ENCODE measurements around the gene SERHL2. TPM values are rescaled to one million over a fixed set of nuclear protein-coding genes. Genes with fewer than 3 reads are reported as not detected.
"Not testable (repeated sequence)": the region's sequence is repeated elsewhere in the genome, so short reads cannot be mapped to it uniquely, and the experiment has no call there.

The SERHL2 gene
- total RNA-seq, 1 donor from 2014 or later, result 3.1 TPM

DNA sequence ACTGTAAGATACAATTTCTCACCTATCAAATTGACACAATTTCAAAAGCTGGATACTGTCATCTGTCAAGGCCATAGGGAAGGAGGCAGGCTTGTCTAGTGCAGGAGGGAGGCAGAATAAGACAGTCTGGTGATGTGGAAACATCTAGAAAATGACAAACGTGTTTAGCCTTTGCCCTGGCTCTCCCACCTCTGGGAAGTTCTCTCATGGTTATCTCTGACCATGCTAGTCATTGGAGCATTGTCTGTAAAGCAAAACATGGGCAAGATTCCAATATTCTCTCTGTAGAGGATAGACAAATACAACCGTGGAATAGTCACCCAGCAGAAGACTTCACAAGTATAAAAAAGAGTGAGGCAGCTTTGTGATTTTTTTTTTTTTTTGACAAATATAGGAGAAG is 9.1 kb upstream of the SERHL2 start:
- Histone ChIP-seq H3K4me3 (no peak overlapping the region), H3K36me3 (no peaks in the 10 kb centered on the region), H3K27me3 (no peaks in the 10 kb centered on the region), H3K4me1 (no peaks in the 10 kb centered on the region), H3K27ac (no peak overlapping the region), H3K9me3 (no peaks in the 10 kb centered on the region)
- intact Hi-C loops (cut with DNase I), result no loop called here
- DNase-seq (ENCODE audit: low spot score in 2 of 2), result no peak
- TF ChIP-seq, protein P1, sequence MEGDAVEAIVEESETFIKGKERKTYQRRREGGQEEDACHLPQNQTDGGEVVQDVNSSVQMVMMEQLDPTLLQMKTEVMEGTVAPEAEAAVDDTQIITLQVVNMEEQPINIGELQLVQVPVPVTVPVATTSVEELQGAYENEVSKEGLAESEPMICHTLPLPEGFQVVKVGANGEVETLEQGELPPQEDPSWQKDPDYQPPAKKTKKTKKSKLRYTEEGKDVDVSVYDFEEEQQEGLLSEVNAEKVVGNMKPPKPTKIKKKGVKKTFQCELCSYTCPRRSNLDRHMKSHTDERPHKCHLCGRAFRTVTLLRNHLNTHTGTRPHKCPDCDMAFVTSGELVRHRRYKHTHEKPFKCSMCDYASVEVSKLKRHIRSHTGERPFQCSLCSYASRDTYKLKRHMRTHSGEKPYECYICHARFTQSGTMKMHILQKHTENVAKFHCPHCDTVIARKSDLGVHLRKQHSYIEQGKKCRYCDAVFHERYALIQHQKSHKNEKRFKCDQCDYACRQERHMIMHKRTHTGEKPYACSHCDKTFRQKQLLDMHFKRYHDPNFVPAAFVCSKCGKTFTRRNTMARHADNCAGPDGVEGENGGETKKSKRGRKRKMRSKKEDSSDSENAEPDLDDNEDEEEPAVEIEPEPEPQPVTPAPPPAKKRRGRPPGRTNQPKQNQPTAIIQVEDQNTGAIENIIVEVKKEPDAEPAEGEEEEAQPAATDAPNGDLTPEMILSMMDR (IDR thresholded peaks at IDR 0.05), result no peak

DNA sequence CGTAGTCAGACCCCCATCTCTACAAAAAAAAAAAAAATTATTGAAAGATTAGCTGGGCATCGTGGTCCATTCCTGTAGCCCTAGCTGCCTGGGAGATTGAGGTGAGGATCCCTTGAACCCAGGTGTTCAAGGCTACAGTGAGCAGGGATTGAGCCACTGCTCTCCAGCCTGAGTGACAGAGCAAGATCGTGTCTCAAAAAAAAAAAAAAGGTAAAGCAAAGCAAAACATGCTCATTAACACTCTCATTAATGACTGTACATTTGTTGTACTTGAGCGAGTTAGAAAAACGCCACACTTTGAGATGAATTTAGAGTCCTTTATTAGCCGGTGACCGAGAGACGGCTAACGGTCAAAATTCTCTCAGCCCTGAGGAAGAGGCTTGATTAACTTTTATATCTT is 6.2 kb upstream of the SERHL2 start:
- intact Hi-C loops (cut with DNase I), result no loop called here
- Histone ChIP-seq H3K27ac (no peak overlapping the region), H3K4me3 (no peak overlapping the region), H3K27me3 (no peaks in the 10 kb centered on the region), H3K9me3 (no peaks in the 10 kb centered on the region), H3K36me3 (no peaks in the 10 kb centered on the region), H3K4me1 (no peaks in the 10 kb centered on the region)
- no peak for DNase-seq (ENCODE audit: low spot score in 2 of 2)
- TF ChIP-seq, protein P1 (IDR thresholded peaks at IDR 0.05), result no peak

- H3K27me3 ChIP-seq; H3K4me3 ChIP-seq; intact Hi-C loops (cut with DNase I); H3K36me3 ChIP-seq; DNase-seq (ENCODE audit: low spot score in 2 of 2); H3K4me1 ChIP-seq; H3K9me3 ChIP-seq; H3K27ac ChIP-seq: not testable (repeated sequence)
Measured at GRCh38 chr22:42548126-42548525, 5.6 kb upstream of the SERHL2 start.

DNA sequence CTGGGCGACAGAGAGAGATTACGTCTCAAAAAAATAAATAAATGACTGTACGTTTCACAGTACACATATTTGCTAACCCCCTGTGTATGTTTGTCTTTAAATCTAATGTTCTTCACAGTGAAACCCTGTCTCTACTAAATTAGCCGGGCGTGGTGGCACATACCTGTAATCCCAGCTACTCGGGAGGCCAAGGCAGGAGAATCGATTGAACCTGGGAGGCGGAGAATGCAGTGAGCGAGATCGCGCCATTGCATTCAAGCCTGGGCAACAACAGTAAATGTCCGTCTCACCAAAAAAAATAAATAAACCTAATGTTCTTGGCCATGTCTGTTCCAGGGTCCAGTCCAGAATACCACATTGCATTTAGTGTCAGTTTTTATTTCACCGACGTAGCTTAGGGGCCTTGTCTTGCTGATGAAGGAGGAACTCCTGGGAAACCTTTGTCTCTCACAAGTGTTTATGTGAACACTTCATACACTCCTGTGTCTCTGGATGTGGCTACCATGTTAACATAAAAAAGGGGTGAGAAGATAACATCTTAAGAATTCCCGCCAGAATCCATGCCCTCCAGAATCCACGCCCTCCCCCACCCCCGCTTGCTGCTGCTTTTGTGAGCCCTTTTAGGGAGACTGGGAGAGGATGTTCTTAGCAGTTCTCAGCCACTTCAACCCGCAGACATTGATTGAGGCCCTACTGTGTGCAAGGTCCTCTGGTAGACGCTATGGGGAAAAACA is 5.0 kb upstream of the SERHL2 start:
- no peak for DNase-seq (ENCODE audit: low spot score in 2 of 2)

DNA sequence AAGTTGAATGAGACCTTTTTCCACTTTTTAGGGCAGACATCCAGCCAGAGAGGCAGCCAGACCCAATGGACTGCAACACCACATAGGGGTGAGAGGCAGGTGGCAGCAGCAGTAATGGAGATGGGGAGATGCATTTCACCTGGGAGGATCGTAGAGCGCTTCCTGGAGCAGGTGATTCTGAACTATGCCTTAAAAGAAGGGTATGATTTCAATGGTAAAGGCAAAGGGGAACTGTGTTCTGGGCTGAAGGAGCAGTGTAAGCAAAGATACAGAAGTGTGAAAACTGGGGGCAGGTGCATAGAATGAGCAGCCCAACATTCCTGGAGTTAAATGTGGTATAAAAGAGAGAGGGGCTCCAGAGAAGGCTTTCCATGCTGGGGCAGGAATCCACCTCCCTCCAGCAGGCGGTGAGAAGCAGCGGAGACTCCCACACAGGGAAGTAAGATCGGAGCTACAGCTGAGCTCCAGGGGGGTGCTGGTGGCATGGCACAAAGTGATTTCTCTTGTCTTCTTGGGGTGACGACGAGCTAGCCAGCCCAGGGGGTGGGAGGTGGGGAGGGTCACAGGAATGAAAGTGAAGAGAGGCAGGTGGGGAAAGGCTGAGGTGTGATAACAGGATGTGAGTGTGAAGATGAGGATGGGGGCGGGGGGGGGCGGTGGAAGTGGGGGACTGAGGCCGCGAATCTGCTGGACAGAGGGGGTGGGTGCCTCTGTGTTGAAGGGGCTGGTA is 4.3 kb upstream of the SERHL2 start:
- DNase-seq (ENCODE audit: low spot score in 2 of 2), result no peak
- Histone ChIP-seq H3K4me1 (peaks cover 5 to 9% of the 10 kb centered on the region in 2 donors), H3K27me3 (no peaks in the 10 kb centered on the region), H3K9me3 (no peaks in the 10 kb centered on the region), H3K27ac (no peak overlapping the region), H3K36me3 (no peaks in the 10 kb centered on the region), H3K4me3 (no peak overlapping the region)
- intact Hi-C loops (cut with DNase I), result loop anchor here (5.0 to 10.0 kb wide), 2 partner anchors 107 to 275 kb away; partner anchors contain the start of gene TCF20
- TF ChIP-seq, protein P1 (IDR thresholded peaks at IDR 0.05), result no peak

More for the DNA sequence above, 5.0 kb upstream of the SERHL2 start:
- TF ChIP-seq, protein P1 (IDR thresholded peaks at IDR 0.05), result no peak
- intact Hi-C loops (cut with DNase I), result no loop called here
- Histone ChIP-seq H3K27ac (no peak overlapping the region), H3K27me3 (no peaks in the 10 kb centered on the region), H3K9me3 (no peaks in the 10 kb centered on the region), H3K4me3 (no peak overlapping the region), H3K4me1 (peaks cover 0 to 4% of the 10 kb centered on the region in 2 donors), H3K36me3 (no peaks in the 10 kb centered on the region)

- H3K27me3 ChIP-seq; H3K4me3 ChIP-seq; H3K36me3 ChIP-seq; H3K27ac ChIP-seq; H3K9me3 ChIP-seq; H3K4me1 ChIP-seq; DNase-seq (ENCODE audit: low spot score in 2 of 2): not testable (repeated sequence)
- intact Hi-C loops (cut with DNase I), result loop anchor here (2.0 to 10.0 kb wide), 3 partner anchors 31 to 277 kb away; partner anchors contain the start of gene TCF20
Measured at GRCh38 chr22:42552294-42552647, 1.5 kb upstream of the SERHL2 start.

Data from ascending aorta (tissue), 2 donors.